CD4-positive, alpha-beta T cell (primary cell): Measurements from ENCODE around the gene VWF. TPM values are rescaled to one million over a fixed set of nuclear protein-coding genes. Genes with fewer than 3 reads are reported as not detected.

Source experiments
- ATAC-seq: fragments of 200-7000 bp; cut with Tn5 transposase; one replicate; pipeline ENCODE4 v1.10.0; 2022; ENCODE audit warnings: mild to moderate bottlenecking; ENCODE audit not compliant: poor library complexity
- CTCF ChIA-PET: fragments of 350-600 bp; sonication (Branson Sonifier 250); formaldehyde crosslinking; loops from one replicate; lab custom pipeline; 2021; ENCODE audit warnings: antibody characterized with exemption, inconsistent platforms; lab: Charles Lee
- POLR2A ChIA-PET: fragments of 350-600 bp; sonication (Branson Sonifier 250); formaldehyde crosslinking; loops from one replicate; lab custom pipeline; 2021; ENCODE audit warnings: antibody characterized with exemption, inconsistent platforms; lab: Charles Lee
- DNase-seq, 14 experiments: peaks; one replicate each; pipeline ENCODE4 v3.0.0-alpha.2; 2013 to 2020; ENCODE audit warnings: mixed read lengths in 2 of 14
- H3K27ac ChIP-seq, 2 donors: one replicate each; pipeline versions ENCODE4 v1.5.1 to v1.7.0; 2013; ENCODE audit warnings: low read length in 2 of 2, low read depth in 1 of 2, mild to moderate bottlenecking in 1 of 2
- H3K27me3 ChIP-seq, 2 experiments: 1 replicate in 1 of 2; 2 replicates in 1 of 2; pipeline versions ENCODE4 v1.6.1 to v1.7.0; 2013; ENCODE audit warnings: low read length in 2 of 2, control low read depth in 1 of 2, mild to moderate bottlenecking in 1 of 2, moderate library complexity in 1 of 2; ENCODE audit not compliant: insufficient read depth in 2 of 2, control insufficient read depth in 1 of 2
- H3K36me3 ChIP-seq: one replicate; pipeline ENCODE4 v1.6.1; 2013; ENCODE audit warnings: low read length, control low read depth; ENCODE audit not compliant: insufficient read depth
- H3K4me1 ChIP-seq: one replicate; pipeline ENCODE4 v1.6.1; 2013; ENCODE audit warnings: low read length, control low read depth; ENCODE audit not compliant: insufficient read depth
- H3K4me3 ChIP-seq: one replicate; pipeline ENCODE4 v1.5.1; 2013; ENCODE audit warnings: mild to moderate bottlenecking, low read length, moderate library complexity
- H3K9me3 ChIP-seq, 2 experiments: 1 replicate in 1 of 2; 2 replicates in 1 of 2; pipeline versions ENCODE4 v1.6.1 to v1.7.0; 2013; ENCODE audit warnings: low read length in 2 of 2, mild to moderate bottlenecking in 2 of 2, control low read depth in 1 of 2, moderate library complexity in 1 of 2; ENCODE audit not compliant: control insufficient read depth in 1 of 2, insufficient read depth in 1 of 2
- H3K27ac Mint-ChIP-seq: one replicate; pipeline ENCODE4 v1.8.0; 2020; ENCODE audit warnings: mixed read lengths
- H3K27me3 Mint-ChIP-seq: one replicate; pipeline ENCODE4 v1.8.0; 2021; ENCODE audit warnings: mixed read lengths
- H3K36me3 Mint-ChIP-seq: one replicate; pipeline ENCODE4 v1.8.0; 2021; ENCODE audit warnings: low read depth, mixed read lengths
- H3K4me1 Mint-ChIP-seq: one replicate; pipeline ENCODE4 v1.8.0; 2021; ENCODE audit warnings: low read depth, mixed read lengths
- H3K4me3 Mint-ChIP-seq: one replicate; pipeline ENCODE4 v1.8.0; 2020; ENCODE audit warnings: mild to moderate bottlenecking, mixed read lengths
- H3K9me3 Mint-ChIP-seq: one replicate; pipeline ENCODE4 v1.8.0; 2020; ENCODE audit warnings: mixed read lengths
- CTCF ChIP-seq: fragments of 200-600 bp; IDR thresholded peaks from one replicate; pipeline ENCODE4 v1.8.0; 2022; ENCODE audit warnings: antibody characterized with exemption, mild to moderate bottlenecking
- intact Hi-C, 2 experiments: fragments of 100-400 bp; cut with DNase I in 1 of 2; cut with micrococcal nuclease in 1 of 2; formaldehyde crosslinking; loops; one replicate each; pipeline versions ENCODE4 v1.15.1 to v1.9.0; 2023 to 2025; cut with DNase I, micrococcal nuclease
- total RNA-seq, 174 experiments: library from RNA in 2 of 174; stranded (reverse) in 2 of 174; gene quantifications; one replicate each; pipeline ENCODE4 v1.2.3 and lab custom pipeline; 2021 to 2026

VWF gene
- total RNA-seq, 2 experiments from 2014 or later: 0.20 TPM; not detected in 1

- no peak overlapping the region for H3K27ac ChIP-seq
- no peaks in the 10 kb centered on the region for H3K36me3 ChIP-seq
- H3K4me1 ChIP-seq: peaks cover 7% of the 10 kb centered on the region
- no peak overlapping the region for H3K4me3 ChIP-seq
- Mint-ChIP-seq H3K27ac (no peak overlapping the region), H3K4me1 (peaks cover 18% of the 10 kb centered on the region), H3K27me3 (peaks cover 2% of the 10 kb centered on the region), H3K4me3 (no peak overlapping the region), H3K9me3 (no peaks in the 10 kb centered on the region), H3K36me3 (no peaks in the 10 kb centered on the region)
- DNase-seq (no peak), ATAC-seq (no peak)
- TF ChIP-seq CTCF: no peak
- POLR2A ChIA-PET: no interaction called here
- no peaks in the 10 kb centered on the region for H3K9me3 ChIP-seq
- intact Hi-C loops: no loop called here
- CTCF ChIA-PET: interaction anchor here (0.7 kb wide), 1 partner anchor 211 kb away, joined by 3 read pairs; no protein-coding TSS in a partner anchor
- H3K27me3 ChIP-seq: no peaks in the 10 kb centered on the region
Observed at GRCh38 chr12:6068227-6068626, 56.2 kb downstream of the VWF start.

- no peak overlapping the region for H3K27ac Mint-ChIP-seq
- no peak overlapping the region for H3K4me3 ChIP-seq
- no peaks in the 10 kb centered on the region for H3K27me3 ChIP-seq
- peaks cover 5% of the 10 kb centered on the region for H3K27me3 Mint-ChIP-seq
- H3K4me1 Mint-ChIP-seq: peaks cover 18% of the 10 kb centered on the region
- H3K27ac ChIP-seq: no peak overlapping the region
- ATAC-seq (no peak), DNase-seq (no peak)
- H3K36me3 ChIP-seq: no peaks in the 10 kb centered on the region
- intact Hi-C loops: no loop called here
- H3K9me3 Mint-ChIP-seq: no peaks in the 10 kb centered on the region
- no peak for TF ChIP-seq CTCF
- no peaks in the 10 kb centered on the region for H3K36me3 Mint-ChIP-seq
- H3K4me1 ChIP-seq: peaks cover 7% of the 10 kb centered on the region
- ChIA-PET CTCF (no interaction called here), POLR2A (no interaction called here)
- H3K9me3 ChIP-seq: no peaks in the 10 kb centered on the region
- H3K4me3 Mint-ChIP-seq: no peak overlapping the region
Observed at GRCh38 chr12:6067152-6067916, 57.1 kb downstream of the VWF start.

- Histone ChIP-seq H3K4me1 (peaks cover 7% of the 10 kb centered on the region), H3K36me3 (no peaks in the 10 kb centered on the region), H3K27me3 (no peaks in the 10 kb centered on the region), H3K9me3 (no peaks in the 10 kb centered on the region), H3K4me3 (no peak overlapping the region), H3K27ac (no peak overlapping the region)
- Mint-ChIP-seq H3K27me3 (peaks cover 5% of the 10 kb centered on the region), H3K36me3 (no peaks in the 10 kb centered on the region), H3K4me1 (peaks cover 18% of the 10 kb centered on the region), H3K4me3 (no peak overlapping the region), H3K9me3 (no peaks in the 10 kb centered on the region), H3K27ac (no peak overlapping the region)
- intact Hi-C loops: no loop called here
- TF ChIP-seq CTCF: no peak
- ATAC-seq (no peak), DNase-seq (no peak)
- ChIA-PET CTCF (no interaction called here), POLR2A (no interaction called here)
Observed at GRCh38 chr12:6066651-6067050, 57.8 kb downstream of the VWF start.
